GM13976 (cell line): ENCODE results near the gene WDR33.
"Not testable (repeated sequence)": the region's sequence is repeated elsewhere in the genome, so short reads cannot be mapped to it uniquely, and the experiment has no call there.

ENCODE experiments used
- DNase-seq: peaks from one replicate; pipeline ENCODE4 v3.0.0; 2012; ENCODE audit warnings: low spot score
- in situ Hi-C: fragments of 300-500 bp; cut with MboI; formaldehyde crosslinking; loops from one replicate; pipeline ENCODE4 v1.12.0; 2022; ENCODE audit warnings: low sequenced_read_pairs, mixed read lengths, inconsistent platforms; ENCODE audit not compliant: unreplicated experiment
- TF ChIP-seq, protein P1 (sequence below): IDR thresholded peaks from 2 replicates; pipeline ENCODE4 v1.5.1; 2012; ENCODE audit warnings: borderline replicate concordance, mild to moderate bottlenecking; ENCODE audit not compliant: insufficient read depth; ENCODE audit errors: extremely low read depth, missing control alignments, control extremely low read depth

WDR33 gene

DNA sequence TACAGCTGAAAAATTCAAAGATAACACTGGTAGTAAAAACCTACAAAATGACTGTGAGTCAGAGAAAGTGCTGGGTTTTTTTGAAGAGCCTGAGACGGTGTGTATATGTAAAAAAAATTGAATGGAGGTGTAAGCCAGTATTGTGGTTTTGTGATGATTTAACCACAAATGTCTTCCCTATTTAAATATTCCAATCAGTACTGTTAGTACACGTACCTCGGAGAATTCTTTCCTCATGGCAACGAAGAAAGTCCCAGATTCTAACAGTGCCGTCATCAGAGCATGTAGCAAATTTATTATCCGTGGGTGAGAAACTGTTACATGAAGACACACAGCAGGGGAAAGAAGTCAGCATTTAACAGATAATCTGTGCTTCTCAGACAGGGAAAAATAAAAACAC is 48.1 kb downstream of the WDR33 start:
- TF ChIP-seq, protein P1, sequence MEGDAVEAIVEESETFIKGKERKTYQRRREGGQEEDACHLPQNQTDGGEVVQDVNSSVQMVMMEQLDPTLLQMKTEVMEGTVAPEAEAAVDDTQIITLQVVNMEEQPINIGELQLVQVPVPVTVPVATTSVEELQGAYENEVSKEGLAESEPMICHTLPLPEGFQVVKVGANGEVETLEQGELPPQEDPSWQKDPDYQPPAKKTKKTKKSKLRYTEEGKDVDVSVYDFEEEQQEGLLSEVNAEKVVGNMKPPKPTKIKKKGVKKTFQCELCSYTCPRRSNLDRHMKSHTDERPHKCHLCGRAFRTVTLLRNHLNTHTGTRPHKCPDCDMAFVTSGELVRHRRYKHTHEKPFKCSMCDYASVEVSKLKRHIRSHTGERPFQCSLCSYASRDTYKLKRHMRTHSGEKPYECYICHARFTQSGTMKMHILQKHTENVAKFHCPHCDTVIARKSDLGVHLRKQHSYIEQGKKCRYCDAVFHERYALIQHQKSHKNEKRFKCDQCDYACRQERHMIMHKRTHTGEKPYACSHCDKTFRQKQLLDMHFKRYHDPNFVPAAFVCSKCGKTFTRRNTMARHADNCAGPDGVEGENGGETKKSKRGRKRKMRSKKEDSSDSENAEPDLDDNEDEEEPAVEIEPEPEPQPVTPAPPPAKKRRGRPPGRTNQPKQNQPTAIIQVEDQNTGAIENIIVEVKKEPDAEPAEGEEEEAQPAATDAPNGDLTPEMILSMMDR: no peak
- in situ Hi-C loops: no loop called here
- no peak for DNase-seq

DNA sequence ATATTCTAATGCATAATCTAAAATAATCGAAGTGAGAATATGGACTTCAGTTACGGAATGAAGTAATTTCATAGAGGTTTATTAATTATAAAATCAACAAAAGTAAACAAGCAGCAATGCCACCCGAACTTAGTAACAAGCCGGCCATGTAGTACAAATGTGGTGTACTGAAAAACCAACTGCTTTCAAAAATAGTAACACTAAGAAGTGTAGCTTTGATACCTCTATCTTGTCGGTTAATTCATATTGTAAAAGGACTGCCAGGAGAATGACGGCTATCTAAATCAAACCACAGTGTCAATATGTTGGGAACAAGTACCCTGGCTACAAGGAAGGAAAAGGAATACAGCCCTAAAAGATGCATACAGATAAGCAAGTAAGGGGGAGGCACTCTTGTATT is 48.5 kb downstream of the WDR33 start:
- DNase-seq: no peak
- in situ Hi-C loops: no loop called here
- TF ChIP-seq, protein P1: no peak

DNA sequence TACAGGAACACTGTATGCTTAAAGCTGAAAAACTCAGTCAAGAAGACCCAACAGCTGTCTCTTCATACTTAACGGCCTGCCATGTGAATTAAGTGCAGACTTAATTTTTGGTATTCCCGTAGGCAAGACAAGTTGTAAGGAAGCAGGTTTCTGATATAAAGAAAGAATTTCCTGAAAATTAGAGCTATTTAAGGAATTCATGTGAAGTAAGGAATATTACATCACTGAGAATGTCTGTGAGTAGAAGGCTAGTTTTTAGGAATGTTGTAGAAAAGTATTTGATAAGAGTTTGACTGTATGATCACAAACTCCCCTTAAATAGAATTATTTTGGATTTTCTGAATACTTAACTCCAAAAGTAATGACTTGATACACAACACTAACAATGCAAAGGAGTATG is 51.0 kb downstream of the WDR33 start:
- in situ Hi-C loops: no loop called here
- no peak for DNase-seq
- TF ChIP-seq, protein P1: no peak

DNA sequence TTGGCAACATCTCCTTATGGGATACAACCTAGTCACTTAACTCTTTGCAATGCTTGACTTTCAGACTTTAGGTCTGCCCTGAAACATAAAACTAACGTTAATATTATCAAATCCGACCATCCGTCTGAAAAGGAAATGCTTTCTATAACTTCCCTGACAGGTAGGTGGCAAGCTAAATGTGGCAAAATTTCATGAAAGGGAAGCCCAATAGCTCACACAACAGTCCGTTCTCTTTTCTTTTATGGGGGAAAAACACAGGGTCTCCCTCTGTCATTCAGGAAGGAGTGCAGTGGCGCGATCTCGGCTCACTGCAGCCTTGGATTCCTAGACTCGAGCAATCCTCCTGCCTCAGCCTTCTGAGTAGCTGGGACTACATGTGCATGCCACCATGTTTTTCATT is 56.8 kb downstream of the WDR33 start:
- no peak for DNase-seq
- in situ Hi-C loops: no loop called here
- TF ChIP-seq, protein P1: no peak

DNA sequence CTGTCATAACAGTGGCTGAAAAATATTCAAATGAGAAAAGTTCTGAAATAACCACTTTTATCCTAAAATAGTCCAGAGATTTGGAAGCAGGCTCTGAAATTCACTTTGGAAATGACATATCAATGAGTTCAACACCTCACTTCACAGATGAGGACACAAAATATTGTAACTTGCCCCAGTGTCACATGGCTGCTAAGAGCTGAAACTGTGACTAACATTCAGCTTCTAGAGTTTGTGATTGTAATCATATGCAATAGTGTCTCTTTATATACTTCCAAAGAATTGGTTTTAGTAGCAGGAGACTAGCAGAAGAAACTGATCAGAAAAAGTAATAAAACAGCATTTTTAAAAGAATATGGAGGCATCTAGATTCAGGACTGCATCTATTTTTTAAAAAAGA is 57.6 kb downstream of the WDR33 start:
- in situ Hi-C loops: no loop called here
- no peak for DNase-seq
- TF ChIP-seq, protein P1: no peak

DNA sequence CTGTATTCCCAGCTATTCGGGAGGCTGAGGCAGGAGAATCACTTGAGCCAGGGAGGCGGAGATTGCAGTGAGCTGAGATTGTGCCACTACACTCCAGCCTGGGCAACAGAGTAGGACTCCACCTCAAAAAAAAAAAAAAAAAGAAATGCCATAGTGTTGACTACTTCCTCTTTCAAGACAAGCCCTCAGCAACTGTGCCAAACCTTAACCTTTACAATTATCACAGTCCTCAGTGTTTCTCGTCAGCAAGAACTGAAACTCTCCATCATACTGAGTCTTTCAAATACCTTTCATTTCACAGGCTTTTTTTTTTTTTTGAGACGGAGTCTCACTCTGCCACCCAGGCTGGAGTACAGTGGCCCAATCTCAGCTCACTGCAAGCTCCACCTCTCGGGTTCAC is 61.4 kb downstream of the WDR33 start:
- in situ Hi-C loops: not testable (repeated sequence)
- DNase-seq: peak; percentile 70

DNA sequence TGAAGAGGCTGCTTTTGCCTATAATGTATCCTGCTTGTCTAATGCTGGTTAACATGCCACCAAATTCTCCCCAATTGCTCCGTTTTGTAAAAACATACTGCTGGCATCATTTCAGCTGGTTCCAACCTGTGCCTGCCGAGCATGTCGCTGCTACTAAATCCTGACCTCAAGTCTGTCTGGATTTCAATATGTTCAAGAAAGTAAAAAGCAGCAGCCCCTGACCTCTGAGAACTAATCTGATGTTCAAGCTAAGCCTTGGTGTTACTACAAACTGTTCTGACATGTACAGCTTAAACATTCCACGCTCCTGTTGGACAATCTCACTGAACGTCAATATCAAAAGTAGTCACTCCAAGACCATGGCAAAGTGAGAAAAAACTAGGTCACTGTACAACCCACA is 63.4 kb downstream of the WDR33 start:
- in situ Hi-C loops: no loop called here
- DNase-seq: no peak
- TF ChIP-seq, protein P1: no peak
